ENCODE data around the gene BCL7B. TPM values are rescaled to one million over a fixed set of nuclear protein-coding genes. Genes with fewer than 3 reads are reported as not detected.
"Not testable (repeated sequence)": the region's sequence is repeated elsewhere in the genome, so short reads cannot be mapped to it uniquely, and the experiment has no call there.

Gene BCL7B
- total RNA-seq, 2 donors from 2014 or later, result 51.5 to 60.1 TPM

- H3K36me3 Mint-ChIP-seq, result peaks cover 14 to 20% of the 10 kb centered on the region in 2 donors
- no peak for ATAC-seq
- H3K9me3 Mint-ChIP-seq, result no peaks in the 10 kb centered on the region
- DNase-seq (ENCODE audit: low spot score in 2 of 2), result no peak
- peak overlapping the region; percentile 89 to 92 for H3K27ac Mint-ChIP-seq
Observed at GRCh38 chr7:73556208-73557107, 1.0 kb downstream of the BCL7B start.

- peaks cover 14 to 20% of the 10 kb centered on the region in 2 donors for H3K36me3 Mint-ChIP-seq
- no peak for ATAC-seq
Observed at GRCh38 chr7:73555411-73555982, 2.0 kb downstream of the BCL7B start.

GRCh38 chr7:73550093-73550492 lies 7.4 kb downstream of the BCL7B start:
- peaks cover 5 to 11% of the 10 kb centered on the region in 2 donors for H3K36me3 Mint-ChIP-seq
- DNase-seq (ENCODE audit: low spot score in 2 of 2); ATAC-seq; H3K9me3 Mint-ChIP-seq; H3K27ac Mint-ChIP-seq: not testable (repeated sequence)

More at GRCh38 chr7:73555411-73555982, 2.0 kb downstream of the BCL7B start:
- peak overlapping the region; percentile 38 to 92 for H3K27ac Mint-ChIP-seq
- no peaks in the 10 kb centered on the region for H3K9me3 Mint-ChIP-seq
- DNase-seq (ENCODE audit: low spot score in 2 of 2), result no peak

- no peak for ATAC-seq
- H3K36me3 Mint-ChIP-seq, result peaks cover 0 to 10% of the 10 kb centered on the region in 2 donors
- no peaks in the 10 kb centered on the region for H3K9me3 Mint-ChIP-seq
- peak overlapping the region; percentile 24 to 52 for H3K27ac Mint-ChIP-seq
- DNase-seq (ENCODE audit: low spot score in 2 of 2), result no peak
Observed at GRCh38 chr7:73549176-73549575, 8.3 kb downstream of the BCL7B start.

GRCh38 chr7:73547841-73548240 lies 9.6 kb downstream of the BCL7B start:
- H3K27ac Mint-ChIP-seq, result peak overlapping the region; percentile 51 to 79
- no peaks in the 10 kb centered on the region for H3K9me3 Mint-ChIP-seq
- DNase-seq (ENCODE audit: low spot score in 2 of 2) (no peak), ATAC-seq (no peak)
- peaks cover 0 to 10% of the 10 kb centered on the region in 2 donors for H3K36me3 Mint-ChIP-seq

GRCh38 chr7:73544678-73545077 lies 12.8 kb downstream of the BCL7B start:
- Mint-ChIP-seq H3K36me3 (peaks cover 0 to 5% of the 10 kb centered on the region in 2 donors), H3K27ac (no peak overlapping the region)
- ATAC-seq, result no peak

GRCh38 chr7:73541722-73542121 lies 15.8 kb downstream of the BCL7B start:
- ATAC-seq (no peak), DNase-seq (ENCODE audit: low spot score in 2 of 2) (no peak)
- H3K27ac Mint-ChIP-seq, result no peak overlapping the region
- H3K9me3 Mint-ChIP-seq, result no peaks in the 10 kb centered on the region
- peaks cover 5 to 6% of the 10 kb centered on the region in 2 donors for H3K36me3 Mint-ChIP-seq

More at GRCh38 chr7:73544678-73545077, 12.8 kb downstream of the BCL7B start:
- no peaks in the 10 kb centered on the region for H3K9me3 Mint-ChIP-seq
- DNase-seq (ENCODE audit: low spot score in 2 of 2), result no peak

GRCh38 chr7:73539709-73540108 lies 17.8 kb downstream of the BCL7B start:
- ATAC-seq, result no peak
- Mint-ChIP-seq H3K9me3 (no peaks in the 10 kb centered on the region), H3K36me3 (peaks cover 5 to 8% of the 10 kb centered on the region in 2 donors)

GRCh38 chr7:73538510-73538909 lies 19.0 kb downstream of the BCL7B start:
- not testable (repeated sequence) for DNase-seq (ENCODE audit: low spot score in 2 of 2); ATAC-seq; H3K36me3 Mint-ChIP-seq; H3K9me3 Mint-ChIP-seq
- H3K27ac Mint-ChIP-seq, result peak overlapping the region; percentile 31 to 43

More at GRCh38 chr7:73539709-73540108, 17.8 kb downstream of the BCL7B start:
- peak overlapping the region in 1 of 2 donors; percentile 60 for H3K27ac Mint-ChIP-seq
- no peak for DNase-seq (ENCODE audit: low spot score in 2 of 2)

- H3K27ac Mint-ChIP-seq, result no peak overlapping the region
- peaks cover 5 to 8% of the 10 kb centered on the region in 2 donors for H3K36me3 Mint-ChIP-seq
Observed at GRCh38 chr7:73537051-73537450, 20.4 kb downstream of the BCL7B start.

GRCh38 chr7:73536479-73536878 lies 21.0 kb downstream of the BCL7B start:
- DNase-seq (ENCODE audit: low spot score in 2 of 2) (no peak), ATAC-seq (no peak)
- no peaks in the 10 kb centered on the region for H3K9me3 Mint-ChIP-seq
- H3K36me3 Mint-ChIP-seq, result peaks cover 5 to 8% of the 10 kb centered on the region in 2 donors
- peak overlapping the region in 1 of 2 donors; percentile 32 for H3K27ac Mint-ChIP-seq

More at GRCh38 chr7:73537051-73537450, 20.4 kb downstream of the BCL7B start:
- H3K9me3 Mint-ChIP-seq, result no peaks in the 10 kb centered on the region
- DNase-seq (ENCODE audit: low spot score in 2 of 2) (no peak), ATAC-seq (no peak)

- ATAC-seq; DNase-seq (ENCODE audit: low spot score in 2 of 2); H3K36me3 Mint-ChIP-seq; H3K9me3 Mint-ChIP-seq; H3K27ac Mint-ChIP-seq: not testable (repeated sequence)
Observed at GRCh38 chr7:73535918-73536317, 21.6 kb downstream of the BCL7B start.

- DNase-seq (ENCODE audit: low spot score in 2 of 2), result no peak
- ATAC-seq, result no peak
- Mint-ChIP-seq H3K27ac (no peak overlapping the region), H3K9me3 (no peaks in the 10 kb centered on the region), H3K36me3 (peaks cover 5 to 8% of the 10 kb centered on the region in 2 donors)
Observed at GRCh38 chr7:73533742-73534141, 23.7 kb downstream of the BCL7B start.

GRCh38 chr7:73532224-73532623 lies 25.3 kb downstream of the BCL7B start:
- DNase-seq (ENCODE audit: low spot score in 2 of 2) (no peak), ATAC-seq (no peak)
- Mint-ChIP-seq H3K36me3 (peaks cover 5 to 7% of the 10 kb centered on the region in 2 donors), H3K9me3 (no peaks in the 10 kb centered on the region), H3K27ac (peak overlapping the region; percentile 5 to 53)

- DNase-seq (ENCODE audit: low spot score in 2 of 2), result no peak
- no peaks in the 10 kb centered on the region for H3K9me3 Mint-ChIP-seq
- no peak for ATAC-seq
- H3K27ac Mint-ChIP-seq, result no peak overlapping the region
- no peaks in the 10 kb centered on the region for H3K36me3 Mint-ChIP-seq
Observed at GRCh38 chr7:73530800-73531199, 26.7 kb downstream of the BCL7B start.

- H3K9me3 Mint-ChIP-seq, result no peaks in the 10 kb centered on the region
Observed at GRCh38 chr7:73526896-73527821, 30.3 kb downstream of the BCL7B start.

More at GRCh38 chr7:73526896-73527821, 30.3 kb downstream of the BCL7B start:
- DNase-seq (ENCODE audit: low spot score in 2 of 2) (no peak), ATAC-seq (no peak)
- no peaks in the 10 kb centered on the region for H3K36me3 Mint-ChIP-seq
- peak overlapping the region; percentile 84 to 88 for H3K27ac Mint-ChIP-seq
